ENCODE data around the gene LHFPL3.

The LHFPL3 gene

DNA sequence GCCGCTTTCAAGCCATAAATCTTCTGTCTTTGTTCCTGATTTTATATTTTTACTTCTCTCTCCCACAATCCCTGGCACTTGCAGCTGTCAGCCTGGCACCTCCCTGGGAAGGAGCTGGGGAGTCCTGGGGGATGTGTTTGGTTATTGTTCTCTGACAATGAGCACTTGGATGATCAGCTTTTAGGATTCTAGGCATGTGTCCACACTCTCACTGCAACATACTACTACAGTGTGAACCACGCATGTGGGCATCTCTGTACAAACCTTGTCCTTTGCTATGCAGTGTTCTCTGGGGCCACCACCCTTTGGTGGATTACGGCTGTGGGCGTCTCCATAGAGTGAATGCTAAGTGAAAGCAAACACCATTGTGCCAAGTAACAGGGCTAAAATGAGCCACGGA is 517.2 kb downstream of the LHFPL3 start:
- no peak for DNase-seq (ENCODE audit: low read depth in 1 of 2, low spot score in 1 of 2)
- Histone ChIP-seq H3K4me3 (replicated peaks; ENCODE audit: insufficient read depth, low read length) (no peak overlapping the region), H3K27ac (replicated peaks) (no peak overlapping the region), H3K27me3 (ENCODE audit: insufficient read depth, poor library complexity, severe bottlenecking) (peaks cover 6% of the 10 kb centered on the region)
- TF ChIP-seq POLR2AphosphoS5 (IDR thresholded peaks at IDR 0.05; ENCODE audit: low read depth) (no peak), SPI1 (IDR thresholded peaks at IDR 0.05; ENCODE audit: borderline replicate concordance, low read depth) (no peak), GABPA (IDR thresholded peaks at IDR 0.05; ENCODE audit: low read depth) (no peak)
- TF ChIP-seq, protein P1, sequence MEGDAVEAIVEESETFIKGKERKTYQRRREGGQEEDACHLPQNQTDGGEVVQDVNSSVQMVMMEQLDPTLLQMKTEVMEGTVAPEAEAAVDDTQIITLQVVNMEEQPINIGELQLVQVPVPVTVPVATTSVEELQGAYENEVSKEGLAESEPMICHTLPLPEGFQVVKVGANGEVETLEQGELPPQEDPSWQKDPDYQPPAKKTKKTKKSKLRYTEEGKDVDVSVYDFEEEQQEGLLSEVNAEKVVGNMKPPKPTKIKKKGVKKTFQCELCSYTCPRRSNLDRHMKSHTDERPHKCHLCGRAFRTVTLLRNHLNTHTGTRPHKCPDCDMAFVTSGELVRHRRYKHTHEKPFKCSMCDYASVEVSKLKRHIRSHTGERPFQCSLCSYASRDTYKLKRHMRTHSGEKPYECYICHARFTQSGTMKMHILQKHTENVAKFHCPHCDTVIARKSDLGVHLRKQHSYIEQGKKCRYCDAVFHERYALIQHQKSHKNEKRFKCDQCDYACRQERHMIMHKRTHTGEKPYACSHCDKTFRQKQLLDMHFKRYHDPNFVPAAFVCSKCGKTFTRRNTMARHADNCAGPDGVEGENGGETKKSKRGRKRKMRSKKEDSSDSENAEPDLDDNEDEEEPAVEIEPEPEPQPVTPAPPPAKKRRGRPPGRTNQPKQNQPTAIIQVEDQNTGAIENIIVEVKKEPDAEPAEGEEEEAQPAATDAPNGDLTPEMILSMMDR (IDR thresholded peaks at IDR 0.05; ENCODE audit: insufficient read depth, low read length), result no peak
- TF ChIP-seq, protein P2, sequence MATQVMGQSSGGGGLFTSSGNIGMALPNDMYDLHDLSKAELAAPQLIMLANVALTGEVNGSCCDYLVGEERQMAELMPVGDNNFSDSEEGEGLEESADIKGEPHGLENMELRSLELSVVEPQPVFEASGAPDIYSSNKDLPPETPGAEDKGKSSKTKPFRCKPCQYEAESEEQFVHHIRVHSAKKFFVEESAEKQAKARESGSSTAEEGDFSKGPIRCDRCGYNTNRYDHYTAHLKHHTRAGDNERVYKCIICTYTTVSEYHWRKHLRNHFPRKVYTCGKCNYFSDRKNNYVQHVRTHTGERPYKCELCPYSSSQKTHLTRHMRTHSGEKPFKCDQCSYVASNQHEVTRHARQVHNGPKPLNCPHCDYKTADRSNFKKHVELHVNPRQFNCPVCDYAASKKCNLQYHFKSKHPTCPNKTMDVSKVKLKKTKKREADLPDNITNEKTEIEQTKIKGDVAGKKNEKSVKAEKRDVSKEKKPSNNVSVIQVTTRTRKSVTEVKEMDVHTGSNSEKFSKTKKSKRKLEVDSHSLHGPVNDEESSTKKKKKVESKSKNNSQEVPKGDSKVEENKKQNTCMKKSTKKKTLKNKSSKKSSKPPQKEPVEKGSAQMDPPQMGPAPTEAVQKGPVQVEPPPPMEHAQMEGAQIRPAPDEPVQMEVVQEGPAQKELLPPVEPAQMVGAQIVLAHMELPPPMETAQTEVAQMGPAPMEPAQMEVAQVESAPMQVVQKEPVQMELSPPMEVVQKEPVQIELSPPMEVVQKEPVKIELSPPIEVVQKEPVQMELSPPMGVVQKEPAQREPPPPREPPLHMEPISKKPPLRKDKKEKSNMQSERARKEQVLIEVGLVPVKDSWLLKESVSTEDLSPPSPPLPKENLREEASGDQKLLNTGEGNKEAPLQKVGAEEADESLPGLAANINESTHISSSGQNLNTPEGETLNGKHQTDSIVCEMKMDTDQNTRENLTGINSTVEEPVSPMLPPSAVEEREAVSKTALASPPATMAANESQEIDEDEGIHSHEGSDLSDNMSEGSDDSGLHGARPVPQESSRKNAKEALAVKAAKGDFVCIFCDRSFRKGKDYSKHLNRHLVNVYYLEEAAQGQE (IDR thresholded peaks at IDR 0.05; ENCODE audit: insufficient replicate concordance, low read depth), result no peak

DNA sequence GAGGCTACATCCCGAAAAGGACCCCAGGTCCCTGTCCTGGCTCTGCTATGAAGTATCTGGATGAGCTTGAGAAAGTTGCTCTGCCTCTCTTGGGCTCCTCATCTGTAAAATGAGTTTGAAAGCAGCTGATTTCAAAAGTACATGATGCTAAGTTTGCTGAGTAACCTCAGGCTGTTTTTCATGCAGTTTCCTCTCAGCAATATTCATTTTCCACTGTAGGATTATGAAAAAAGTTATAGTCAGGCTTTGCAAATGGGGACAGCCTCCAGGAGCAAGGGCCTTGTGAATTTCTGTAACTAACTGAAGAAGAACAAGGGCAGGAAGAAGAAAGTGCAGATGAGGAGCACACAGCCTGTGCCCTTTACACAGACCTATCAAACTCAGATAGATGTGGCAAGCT is 518.3 kb downstream of the LHFPL3 start:
- no peak for DNase-seq (ENCODE audit: low read depth in 1 of 2, low spot score in 1 of 2)
- TF ChIP-seq SPI1 (IDR thresholded peaks at IDR 0.05; ENCODE audit: borderline replicate concordance, low read depth) (no peak), POLR2AphosphoS5 (IDR thresholded peaks at IDR 0.05; ENCODE audit: low read depth) (no peak), GABPA (IDR thresholded peaks at IDR 0.05; ENCODE audit: low read depth) (no peak)
- TF ChIP-seq, protein P2 (IDR thresholded peaks at IDR 0.05; ENCODE audit: insufficient replicate concordance, low read depth), result no peak
- TF ChIP-seq, protein P1 (IDR thresholded peaks at IDR 0.05; ENCODE audit: insufficient read depth, low read length), result no peak
- Histone ChIP-seq H3K4me3 (replicated peaks; ENCODE audit: insufficient read depth, low read length) (no peak overlapping the region), H3K27me3 (ENCODE audit: insufficient read depth, poor library complexity, severe bottlenecking) (peaks cover 6% of the 10 kb centered on the region), H3K27ac (replicated peaks) (no peak overlapping the region)

DNA sequence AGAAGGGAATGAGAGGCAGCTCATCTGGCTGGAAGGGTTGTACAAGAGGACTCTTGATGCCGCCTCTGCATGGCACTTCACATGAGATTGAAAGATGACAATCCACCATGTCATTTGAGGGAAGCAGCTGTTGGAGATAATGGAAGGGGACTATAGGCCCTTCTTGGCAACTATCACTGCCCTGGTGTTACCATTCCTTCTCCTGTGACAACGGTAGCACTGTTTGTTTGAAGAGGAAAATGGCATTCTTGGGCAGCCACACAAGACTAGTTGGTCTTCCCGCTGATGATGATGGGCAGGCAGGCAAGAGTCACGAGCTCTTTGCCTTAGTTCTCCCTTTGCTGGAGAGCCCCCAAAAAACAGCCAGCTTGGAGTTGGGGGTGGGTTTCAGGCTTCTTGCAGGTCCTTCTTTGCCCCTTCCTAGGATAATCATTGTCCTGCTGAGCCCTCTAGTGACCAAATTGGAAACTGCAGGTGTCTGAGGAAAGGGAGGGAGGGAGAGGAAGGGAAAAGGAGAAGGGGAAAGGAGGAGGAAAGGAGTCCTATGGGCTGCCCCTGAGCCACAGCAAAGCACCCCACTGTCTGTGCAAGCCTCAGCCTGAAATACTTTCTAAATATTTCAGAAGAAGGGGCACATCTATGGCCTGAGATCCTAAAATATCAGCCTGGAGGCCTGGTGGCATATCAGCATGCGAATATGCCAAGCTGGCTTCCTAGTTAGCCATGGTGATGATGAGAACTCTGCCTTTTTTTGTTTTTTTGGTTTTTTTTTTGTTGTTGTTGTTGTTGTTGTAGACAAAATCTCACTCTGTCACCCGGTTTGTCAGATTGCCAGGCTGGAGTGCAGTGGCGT is 520.0 kb downstream of the LHFPL3 start:
- peaks cover 6% of the 10 kb centered on the region for H3K27me3 ChIP-seq (ENCODE audit: insufficient read depth, poor library complexity, severe bottlenecking)
- no peak overlapping the region for H3K27ac ChIP-seq (replicated peaks)
- peak; percentile 11 to 48 for DNase-seq (ENCODE audit: low read depth in 1 of 2, low spot score in 1 of 2)
- H3K4me3 ChIP-seq (replicated peaks; ENCODE audit: insufficient read depth, low read length), result no peak overlapping the region
- TF ChIP-seq SPI1 (IDR thresholded peaks at IDR 0.05; ENCODE audit: borderline replicate concordance, low read depth), result peak; percentile 48; the same call in 1 of the 2 replicates
- TF ChIP-seq POLR2AphosphoS5 (IDR thresholded peaks at IDR 0.05; ENCODE audit: low read depth), result no peak
- TF ChIP-seq, protein P1 (IDR thresholded peaks at IDR 0.05; ENCODE audit: insufficient read depth, low read length), result peak; percentile 82
